Adrenal gland (tissue), 5 donors: ENCODE results near the gene CBR4.

Experiments
- CTCF ChIP-seq, 6 experiments: fragments of 450-650 bp in 4 of 6; fragments of 200-600 bp in 2 of 6; sonication (generic) in 1 of 6; IDR thresholded peaks; 1 replicate in 5 of 6; 2 replicates in 1 of 6; pipeline versions ENCODE4 v1.5.1 to v1.8.0; 2016 to 2021; ENCODE audit warnings: antibody characterized with exemption in 6 of 6, mild to moderate bottlenecking in 2 of 6, moderate library complexity in 1 of 6
- POLR2A ChIP-seq, 2 donors: fragments of 450-650 bp; IDR thresholded peaks; one replicate each; pipeline ENCODE4 v1.6.1; 2017; ENCODE audit warnings: antibody characterized with exemption in 2 of 2, mild to moderate bottlenecking in 2 of 2, moderate library complexity in 1 of 2
- donor health status: DM: no; HTN: no; CAD: no.

GRCh38 chr4:168981460-168981859 is 28.6 kb downstream of the CBR4 start:
- TF ChIP-seq CTCF (IDR thresholded peaks at IDR 0.05) (no peak), POLR2A (IDR thresholded peaks at IDR 0.05) (no peak)
